WTC11 (cell line): ENCODE measurements around the gene OTUD3. TPM values are rescaled to one million over a fixed set of nuclear protein-coding genes. Genes with fewer than 3 reads are reported as not detected.
"Not testable (repeated sequence)": the region's sequence is repeated elsewhere in the genome, so short reads cannot be mapped to it uniquely, and the experiment has no call there.

Source experiments
- ATAC-seq: fragments of 200-7000 bp; cut with Tn5 transposase; 2 replicates; pipeline ENCODE4 v1.10.0; 2021; ENCODE audit warnings: mild to moderate bottlenecking, moderate library complexity
- CTCF ChIA-PET: fragments of 300-600 bp; sonication (Branson Sonifier 250); formaldehyde crosslinking; loops from one replicate; lab custom pipeline; 2021; ENCODE audit warnings: antibody characterized with exemption; lab: Charles Lee
- POLR2A ChIA-PET: fragments of 350-600 bp; sonication (Branson Sonifier 250); formaldehyde crosslinking; loops from one replicate; lab custom pipeline; 2021; ENCODE audit warnings: antibody characterized with exemption; lab: Charles Lee
- DNase-seq: peaks from one replicate; pipeline ENCODE4 v3.0.0; 2021; ENCODE audit warnings: low spot score
- H3K27ac Mint-ChIP-seq: 2 replicates; pipeline ENCODE4 v1.8.0; 2021; ENCODE audit warnings: mixed read lengths
- H3K27me3 Mint-ChIP-seq: 2 replicates; pipeline ENCODE4 v1.8.0; 2021; ENCODE audit warnings: low read depth, mild to moderate bottlenecking, moderate library complexity, mixed read lengths
- H3K36me3 Mint-ChIP-seq: 2 replicates; pipeline ENCODE4 v1.8.0; 2021; ENCODE audit warnings: mixed read lengths
- H3K4me1 Mint-ChIP-seq: 2 replicates; pipeline ENCODE4 v1.8.0; 2022; ENCODE audit warnings: mixed read lengths
- H3K4me3 Mint-ChIP-seq: 2 replicates; pipeline ENCODE4 v1.8.0; 2021; ENCODE audit warnings: mild to moderate bottlenecking, moderate library complexity, mixed read lengths
- H3K9me3 Mint-ChIP-seq: 2 replicates; pipeline ENCODE4 v1.8.0; 2021; ENCODE audit warnings: mixed read lengths
- GRHL2 ChIP-seq: fragments of 250-450 bp; sonication (Bioruptor Pico); IDR thresholded peaks from 2 replicates; pipeline ENCODE4 v1.8.0; 2022; ENCODE audit warnings: mild to moderate bottlenecking, moderate library complexity; ENCODE audit not compliant: insufficient replicate concordance, severe bottlenecking
- KAT7 ChIP-seq: sonication (generic); formaldehyde crosslinking; IDR thresholded peaks from 2 replicates; pipeline ENCODE4 v1.8.1; 2023; ENCODE audit warnings: missing genetic modification reagents, mild to moderate bottlenecking, borderline replicate concordance
- OVOL2 ChIP-seq: fragments of 250-450 bp; sonication (Bioruptor Pico); IDR thresholded peaks from 2 replicates; pipeline ENCODE4 v1.9.0; 2021; ENCODE audit warnings: mild to moderate bottlenecking, borderline replicate concordance
- SMAD3 ChIP-seq: sonication (generic); formaldehyde crosslinking; IDR thresholded peaks from 2 replicates; pipeline ENCODE4 v1.8.0; 2022; ENCODE audit warnings: missing genetic modification reagents, mild to moderate bottlenecking, borderline replicate concordance
- TEAD1 ChIP-seq: sonication (generic); formaldehyde crosslinking; IDR thresholded peaks from 2 replicates; pipeline ENCODE4 v1.8.0; 2022; ENCODE audit warnings: mild to moderate bottlenecking, missing genetic modification reagents
- TEAD4 ChIP-seq: sonication (generic); formaldehyde crosslinking; IDR thresholded peaks from 2 replicates; pipeline ENCODE4 v1.8.0; 2022; ENCODE audit warnings: mild to moderate bottlenecking, missing genetic modification reagents
- ZNF263 ChIP-seq: sonication (generic); formaldehyde crosslinking; IDR thresholded peaks from 2 replicates; pipeline ENCODE4 v1.8.1; 2022; ENCODE audit warnings: low read depth, mild to moderate bottlenecking, moderate library complexity, missing genetic modification reagents
- total RNA-seq: library from RNA; stranded (reverse); gene quantifications from 3 replicates; pipeline ENCODE4 v1.2.3, GENCODE V29; 2021
- TF ChIP-seq, protein P1 (sequence below): sonication (generic); formaldehyde crosslinking; IDR thresholded peaks from 2 replicates; pipeline ENCODE4 v1.8.1; 2022; ENCODE audit warnings: mild to moderate bottlenecking, moderate library complexity, missing genetic modification reagents
- TF ChIP-seq, protein P2 (sequence below): sonication (generic); formaldehyde crosslinking; conservative IDR thresholded peaks from 2 replicates; pipeline ENCODE4 v1.8.1; 2023; ENCODE audit warnings: mild to moderate bottlenecking, low read depth, missing genetic modification reagents, moderate library complexity
- TF ChIP-seq, protein P3 (sequence below): sonication (generic); formaldehyde crosslinking; IDR thresholded peaks from 2 replicates; pipeline ENCODE4 v1.8.0; 2023; ENCODE audit warnings: missing genetic modification reagents, mild to moderate bottlenecking, borderline replicate concordance
- TF ChIP-seq, protein P4 (sequence below): sonication (generic); formaldehyde crosslinking; IDR thresholded peaks from 2 replicates; pipeline ENCODE4 v1.8.0; 2022; ENCODE audit warnings: mild to moderate bottlenecking, missing genetic modification reagents
- TF ChIP-seq, protein P5 (sequence below): sonication (generic); formaldehyde crosslinking; IDR thresholded peaks from 2 replicates; pipeline ENCODE4 v1.8.1; 2023; ENCODE audit warnings: mild to moderate bottlenecking, moderate library complexity, missing genetic modification reagents
- TF ChIP-seq, protein P6 (sequence below): sonication (generic); formaldehyde crosslinking; IDR thresholded peaks from 2 replicates; pipeline ENCODE4 v1.8.1; 2023; ENCODE audit warnings: mild to moderate bottlenecking, missing genetic modification reagents, moderate library complexity

The OTUD3 gene
- total RNA-seq, 1 experiment from 2014 or later, result 16.1 TPM

DNA sequence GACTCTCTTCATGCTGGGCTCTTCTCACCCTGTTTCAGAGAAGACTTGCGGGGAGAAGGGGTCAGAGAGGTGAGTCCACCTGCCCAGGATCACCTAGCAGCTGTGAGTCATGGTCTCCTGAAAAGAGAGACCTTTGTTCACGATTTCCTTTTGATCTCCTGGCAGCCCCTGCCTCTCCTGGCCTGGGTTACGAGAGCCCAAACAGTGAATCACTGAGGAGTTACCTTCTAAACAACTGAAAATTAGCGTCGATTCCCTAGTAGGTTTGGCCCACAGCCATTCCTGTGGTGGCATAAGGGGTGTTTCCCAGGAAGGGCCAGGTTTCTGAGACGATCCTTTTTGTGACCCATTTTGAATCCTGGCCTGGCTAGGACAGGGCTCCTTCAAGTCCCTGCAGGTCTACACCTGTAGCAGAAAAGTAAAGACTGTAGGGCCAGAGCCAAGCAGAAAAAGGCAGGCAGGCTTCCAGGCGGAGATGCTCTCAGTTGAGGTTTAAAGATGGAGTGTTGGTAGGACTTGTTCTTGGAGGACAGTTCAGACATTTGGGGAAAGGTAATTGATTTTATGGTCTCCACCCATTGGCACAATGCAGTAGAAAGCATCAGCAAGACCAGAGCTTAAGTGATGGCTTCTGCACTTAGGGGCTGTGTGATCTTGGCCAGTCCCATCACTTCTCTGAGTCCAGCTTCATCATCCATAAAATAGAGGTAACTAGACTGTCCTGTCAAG lies 43.3 kb downstream of the OTUD3 start (continued):
- TF ChIP-seq, protein P1, sequence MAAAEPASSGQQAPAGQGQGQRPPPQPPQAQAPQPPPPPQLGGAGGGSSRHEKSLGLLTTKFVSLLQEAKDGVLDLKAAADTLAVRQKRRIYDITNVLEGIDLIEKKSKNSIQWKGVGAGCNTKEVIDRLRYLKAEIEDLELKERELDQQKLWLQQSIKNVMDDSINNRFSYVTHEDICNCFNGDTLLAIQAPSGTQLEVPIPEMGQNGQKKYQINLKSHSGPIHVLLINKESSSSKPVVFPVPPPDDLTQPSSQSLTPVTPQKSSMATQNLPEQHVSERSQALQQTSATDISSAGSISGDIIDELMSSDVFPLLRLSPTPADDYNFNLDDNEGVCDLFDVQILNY (CRISPR knock-in tag), result no peak

DNA sequence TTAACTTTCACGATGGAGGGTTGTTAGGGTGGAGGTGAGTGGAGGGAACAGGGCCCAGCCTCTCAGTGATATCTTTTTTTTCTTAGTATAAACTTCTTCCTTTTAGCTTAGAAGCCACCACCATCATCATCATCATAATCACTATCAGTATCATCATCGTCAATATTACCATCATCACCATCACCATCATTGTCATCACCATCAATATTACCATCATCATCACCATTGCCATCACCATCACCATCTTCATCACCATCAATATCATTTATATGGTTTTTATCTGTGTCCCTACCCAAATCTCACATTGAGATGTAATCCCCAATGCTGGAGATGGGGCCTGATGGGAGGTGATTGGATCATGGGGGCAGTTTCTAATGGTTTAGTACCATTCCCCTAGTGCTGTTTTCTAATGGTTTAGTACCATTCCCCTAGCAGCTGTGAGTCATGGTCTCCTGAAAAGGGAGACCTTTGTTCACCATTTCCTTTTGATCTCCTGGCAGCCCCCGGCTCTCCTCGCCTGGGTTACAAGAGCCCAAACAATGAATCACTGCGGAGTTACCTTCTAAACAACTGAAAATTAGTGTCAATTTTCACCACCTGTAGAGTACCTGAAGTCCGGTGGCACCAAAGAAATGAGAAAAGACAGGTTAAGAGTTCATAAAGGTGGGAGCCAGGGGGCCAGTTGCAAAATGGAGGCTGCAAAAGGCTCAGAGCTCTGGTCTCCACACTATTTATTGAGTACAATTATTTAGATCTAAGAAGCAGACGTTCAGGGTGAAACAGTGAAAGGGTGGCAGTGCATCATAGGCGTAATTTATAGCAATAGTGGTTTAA lies 44.3 kb downstream of the OTUD3 start:
- Mint-ChIP-seq H3K9me3 (peaks cover 39% of the 10 kb centered on the region), H3K27me3 (peaks cover 6% of the 10 kb centered on the region; the same call in 1 of the 2 replicates), H3K4me1 (0 out of 2 replicates have a peak, but pooled peaks cover 5% of the 10 kb centered on the region), H3K36me3 (peaks cover 7% of the 10 kb centered on the region; the same call in 1 of the 2 replicates), H3K4me3 (no peak overlapping the region), H3K27ac (no peak overlapping the region)
- TF ChIP-seq OVOL2 (CRISPR knock-in tag) (no peak), KAT7 (CRISPR knock-in tag) (no peak), GRHL2 (no peak), TEAD4 (CRISPR knock-in tag) (no peak), TEAD1 (CRISPR knock-in tag) (no peak), SMAD3 (no peak), ZNF263 (CRISPR knock-in tag) (no peak)
- TF ChIP-seq, protein P2, sequence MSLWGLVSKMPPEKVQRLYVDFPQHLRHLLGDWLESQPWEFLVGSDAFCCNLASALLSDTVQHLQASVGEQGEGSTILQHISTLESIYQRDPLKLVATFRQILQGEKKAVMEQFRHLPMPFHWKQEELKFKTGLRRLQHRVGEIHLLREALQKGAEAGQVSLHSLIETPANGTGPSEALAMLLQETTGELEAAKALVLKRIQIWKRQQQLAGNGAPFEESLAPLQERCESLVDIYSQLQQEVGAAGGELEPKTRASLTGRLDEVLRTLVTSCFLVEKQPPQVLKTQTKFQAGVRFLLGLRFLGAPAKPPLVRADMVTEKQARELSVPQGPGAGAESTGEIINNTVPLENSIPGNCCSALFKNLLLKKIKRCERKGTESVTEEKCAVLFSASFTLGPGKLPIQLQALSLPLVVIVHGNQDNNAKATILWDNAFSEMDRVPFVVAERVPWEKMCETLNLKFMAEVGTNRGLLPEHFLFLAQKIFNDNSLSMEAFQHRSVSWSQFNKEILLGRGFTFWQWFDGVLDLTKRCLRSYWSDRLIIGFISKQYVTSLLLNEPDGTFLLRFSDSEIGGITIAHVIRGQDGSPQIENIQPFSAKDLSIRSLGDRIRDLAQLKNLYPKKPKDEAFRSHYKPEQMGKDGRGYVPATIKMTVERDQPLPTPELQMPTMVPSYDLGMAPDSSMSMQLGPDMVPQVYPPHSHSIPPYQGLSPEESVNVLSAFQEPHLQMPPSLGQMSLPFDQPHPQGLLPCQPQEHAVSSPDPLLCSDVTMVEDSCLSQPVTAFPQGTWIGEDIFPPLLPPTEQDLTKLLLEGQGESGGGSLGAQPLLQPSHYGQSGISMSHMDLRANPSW (CRISPR knock-in tag), result no peak
- TF ChIP-seq, protein P3, sequence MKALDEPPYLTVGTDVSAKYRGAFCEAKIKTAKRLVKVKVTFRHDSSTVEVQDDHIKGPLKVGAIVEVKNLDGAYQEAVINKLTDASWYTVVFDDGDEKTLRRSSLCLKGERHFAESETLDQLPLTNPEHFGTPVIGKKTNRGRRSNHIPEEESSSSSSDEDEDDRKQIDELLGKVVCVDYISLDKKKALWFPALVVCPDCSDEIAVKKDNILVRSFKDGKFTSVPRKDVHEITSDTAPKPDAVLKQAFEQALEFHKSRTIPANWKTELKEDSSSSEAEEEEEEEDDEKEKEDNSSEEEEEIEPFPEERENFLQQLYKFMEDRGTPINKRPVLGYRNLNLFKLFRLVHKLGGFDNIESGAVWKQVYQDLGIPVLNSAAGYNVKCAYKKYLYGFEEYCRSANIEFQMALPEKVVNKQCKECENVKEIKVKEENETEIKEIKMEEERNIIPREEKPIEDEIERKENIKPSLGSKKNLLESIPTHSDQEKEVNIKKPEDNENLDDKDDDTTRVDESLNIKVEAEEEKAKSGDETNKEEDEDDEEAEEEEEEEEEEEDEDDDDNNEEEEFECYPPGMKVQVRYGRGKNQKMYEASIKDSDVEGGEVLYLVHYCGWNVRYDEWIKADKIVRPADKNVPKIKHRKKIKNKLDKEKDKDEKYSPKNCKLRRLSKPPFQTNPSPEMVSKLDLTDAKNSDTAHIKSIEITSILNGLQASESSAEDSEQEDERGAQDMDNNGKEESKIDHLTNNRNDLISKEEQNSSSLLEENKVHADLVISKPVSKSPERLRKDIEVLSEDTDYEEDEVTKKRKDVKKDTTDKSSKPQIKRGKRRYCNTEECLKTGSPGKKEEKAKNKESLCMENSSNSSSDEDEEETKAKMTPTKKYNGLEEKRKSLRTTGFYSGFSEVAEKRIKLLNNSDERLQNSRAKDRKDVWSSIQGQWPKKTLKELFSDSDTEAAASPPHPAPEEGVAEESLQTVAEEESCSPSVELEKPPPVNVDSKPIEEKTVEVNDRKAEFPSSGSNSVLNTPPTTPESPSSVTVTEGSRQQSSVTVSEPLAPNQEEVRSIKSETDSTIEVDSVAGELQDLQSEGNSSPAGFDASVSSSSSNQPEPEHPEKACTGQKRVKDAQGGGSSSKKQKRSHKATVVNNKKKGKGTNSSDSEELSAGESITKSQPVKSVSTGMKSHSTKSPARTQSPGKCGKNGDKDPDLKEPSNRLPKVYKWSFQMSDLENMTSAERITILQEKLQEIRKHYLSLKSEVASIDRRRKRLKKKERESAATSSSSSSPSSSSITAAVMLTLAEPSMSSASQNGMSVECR (CRISPR knock-in tag), result no peak
- TF ChIP-seq, protein P4, sequence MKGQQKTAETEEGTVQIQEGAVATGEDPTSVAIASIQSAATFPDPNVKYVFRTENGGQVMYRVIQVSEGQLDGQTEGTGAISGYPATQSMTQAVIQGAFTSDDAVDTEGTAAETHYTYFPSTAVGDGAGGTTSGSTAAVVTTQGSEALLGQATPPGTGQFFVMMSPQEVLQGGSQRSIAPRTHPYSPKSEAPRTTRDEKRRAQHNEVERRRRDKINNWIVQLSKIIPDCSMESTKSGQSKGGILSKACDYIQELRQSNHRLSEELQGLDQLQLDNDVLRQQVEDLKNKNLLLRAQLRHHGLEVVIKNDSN (CRISPR knock-in tag), result no peak
- TF ChIP-seq, protein P1 (CRISPR knock-in tag), result no peak
- TF ChIP-seq, protein P5, sequence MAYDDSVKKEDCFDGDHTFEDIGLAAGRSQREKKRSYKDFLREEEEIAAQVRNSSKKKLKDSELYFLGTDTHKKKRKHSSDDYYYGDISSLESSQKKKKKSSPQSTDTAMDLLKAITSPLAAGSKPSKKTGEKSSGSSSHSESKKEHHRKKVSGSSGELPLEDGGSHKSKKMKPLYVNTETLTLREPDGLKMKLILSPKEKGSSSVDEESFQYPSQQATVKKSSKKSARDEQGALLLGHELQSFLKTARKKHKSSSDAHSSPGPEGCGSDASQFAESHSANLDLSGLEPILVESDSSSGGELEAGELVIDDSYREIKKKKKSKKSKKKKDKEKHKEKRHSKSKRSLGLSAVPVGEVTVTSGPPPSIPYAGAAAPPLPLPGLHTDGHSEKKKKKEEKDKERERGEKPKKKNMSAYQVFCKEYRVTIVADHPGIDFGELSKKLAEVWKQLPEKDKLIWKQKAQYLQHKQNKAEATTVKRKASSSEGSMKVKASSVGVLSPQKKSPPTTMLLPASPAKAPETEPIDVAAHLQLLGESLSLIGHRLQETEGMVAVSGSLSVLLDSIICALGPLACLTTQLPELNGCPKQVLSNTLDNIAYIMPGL (CRISPR knock-in tag), result no peak
- TF ChIP-seq, protein P6, sequence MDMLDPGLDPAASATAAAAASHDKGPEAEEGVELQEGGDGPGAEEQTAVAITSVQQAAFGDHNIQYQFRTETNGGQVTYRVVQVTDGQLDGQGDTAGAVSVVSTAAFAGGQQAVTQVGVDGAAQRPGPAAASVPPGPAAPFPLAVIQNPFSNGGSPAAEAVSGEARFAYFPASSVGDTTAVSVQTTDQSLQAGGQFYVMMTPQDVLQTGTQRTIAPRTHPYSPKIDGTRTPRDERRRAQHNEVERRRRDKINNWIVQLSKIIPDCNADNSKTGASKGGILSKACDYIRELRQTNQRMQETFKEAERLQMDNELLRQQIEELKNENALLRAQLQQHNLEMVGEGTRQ (CRISPR knock-in tag), result no peak
- POLR2A ChIA-PET, result interaction anchor here (0.5 kb wide), 1 partner anchor 280 kb away, joined by 3 read pairs; no protein-coding TSS in a partner anchor
- DNase-seq, result no peak
- CTCF ChIA-PET, result no interaction called here
- no peak for ATAC-seq

DNA sequence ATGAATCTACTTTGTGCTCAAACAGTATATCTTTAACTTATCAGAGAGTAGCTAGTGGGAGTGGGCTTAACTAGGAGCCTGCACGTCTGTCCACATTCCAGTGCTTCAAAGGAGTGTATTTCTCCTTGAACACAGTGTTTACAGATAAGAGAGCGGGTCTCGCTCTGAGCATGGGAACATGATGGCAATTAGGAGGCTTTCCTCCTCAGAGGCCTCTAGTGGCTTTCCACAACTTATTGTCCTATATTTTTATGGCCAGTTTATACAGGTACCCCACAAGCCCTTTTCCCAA lies 44.9 kb downstream of the OTUD3 start:
- DNase-seq, H3K27ac Mint-ChIP-seq, POLR2A ChIA-PET, H3K27me3 Mint-ChIP-seq, CTCF ChIA-PET, ATAC-seq, H3K4me3 Mint-ChIP-seq, H3K4me1 Mint-ChIP-seq: not testable (repeated sequence)
- Mint-ChIP-seq H3K36me3 (peaks cover 12% of the 10 kb centered on the region), H3K9me3 (peaks cover 44% of the 10 kb centered on the region)
